Retinal pigment epithelial cell (primary cell): Measurements from ENCODE around the gene MYO3A.

ENCODE experiments used
- DNase-seq: peaks from one replicate; pipeline ENCODE4 v3.0.0-alpha.2; 2010; ENCODE audit warnings: low read depth
- H3K4me3 ChIP-seq: 2 replicates; pipeline ENCODE4 v1.5.1; 2011; ENCODE audit warnings: mild to moderate bottlenecking, low read length, control low read depth, moderate library complexity
- CTCF ChIP-seq: conservative IDR thresholded peaks from 2 replicates; pipeline ENCODE4 v1.5.1; 2011; ENCODE audit warnings: low read depth, low read length, control low read depth, inconsistent platforms

Gene MYO3A

GRCh38 chr10:26243351-26243720 is 309.3 kb downstream of the MYO3A start:
- DNase-seq: no peak
- no peak overlapping the region for H3K4me3 ChIP-seq
- no peak for TF ChIP-seq CTCF

GRCh38 chr10:26249681-26250080 is 315.7 kb downstream of the MYO3A start:
- TF ChIP-seq CTCF: no peak
- H3K4me3 ChIP-seq: no peak overlapping the region
- DNase-seq: no peak

- no peak for TF ChIP-seq CTCF
- no peak for DNase-seq
- no peak overlapping the region for H3K4me3 ChIP-seq
Observed at GRCh38 chr10:26251925-26252324, 317.9 kb downstream of the MYO3A start.

GRCh38 chr10:26254616-26255015 is 320.6 kb downstream of the MYO3A start:
- DNase-seq: no peak
- TF ChIP-seq CTCF: no peak
- no peak overlapping the region for H3K4me3 ChIP-seq

- DNase-seq: no peak
- no peak overlapping the region for H3K4me3 ChIP-seq
- TF ChIP-seq CTCF: no peak
Observed at GRCh38 chr10:26259341-26259740, 325.3 kb downstream of the MYO3A start.
